ENCODE measurements around the gene HDAC1.

- TF ChIP-seq CTCF (IDR thresholded peaks at IDR 0.05 in 8 of 11, conservative IDR thresholded peaks at IDR 0.05 in 3 of 11) (peak in 8 of 11 experiments; percentile 13 to 52 (median 38)), POLR2A (IDR thresholded peaks at IDR 0.05) (no peak)
These were observed 70.0 kb downstream of the HDAC1 start for GRCh38 chr1:32361674-32362473.

Data from spleen (tissue), 7 donors.